ENCODE results near the gene HTRA2.

GRCh38 chr2:74576211-74576862, 46.6 kb downstream of the HTRA2 start:
- TF ChIP-seq CTCF (IDR thresholded peaks at IDR 0.05) (no peak), POLR2A (IDR thresholded peaks at IDR 0.05) (no peak)
